ENCODE measurements around the gene NME1.

- TF ChIP-seq EZH2 (IDR thresholded peaks at IDR 0.05; ENCODE audit: insufficient read depth, poor library complexity, severe bottlenecking) (no peak), EZH2phosphoT487 (IDR thresholded peaks at IDR 0.05; ENCODE audit: insufficient read depth, low read depth) (no peak)
Measured at GRCh38 chr17:51200846-51201245, 47.5 kb downstream of the NME1 start.

All from GM23248 (cell line).